GM21619 (cell line): Measurements from ENCODE around the gene NOSTRIN.
"Not testable (repeated sequence)": the region's sequence is repeated elsewhere in the genome, so short reads cannot be mapped to it uniquely, and the experiment has no call there.

Source experiments
- ATAC-seq: cut with Tn5 transposase; IDR thresholded peaks from one replicate; pipeline ENCODE4 v1.9.1; 2021; ENCODE audit not compliant: unreplicated experiment

The NOSTRIN gene

DNA sequence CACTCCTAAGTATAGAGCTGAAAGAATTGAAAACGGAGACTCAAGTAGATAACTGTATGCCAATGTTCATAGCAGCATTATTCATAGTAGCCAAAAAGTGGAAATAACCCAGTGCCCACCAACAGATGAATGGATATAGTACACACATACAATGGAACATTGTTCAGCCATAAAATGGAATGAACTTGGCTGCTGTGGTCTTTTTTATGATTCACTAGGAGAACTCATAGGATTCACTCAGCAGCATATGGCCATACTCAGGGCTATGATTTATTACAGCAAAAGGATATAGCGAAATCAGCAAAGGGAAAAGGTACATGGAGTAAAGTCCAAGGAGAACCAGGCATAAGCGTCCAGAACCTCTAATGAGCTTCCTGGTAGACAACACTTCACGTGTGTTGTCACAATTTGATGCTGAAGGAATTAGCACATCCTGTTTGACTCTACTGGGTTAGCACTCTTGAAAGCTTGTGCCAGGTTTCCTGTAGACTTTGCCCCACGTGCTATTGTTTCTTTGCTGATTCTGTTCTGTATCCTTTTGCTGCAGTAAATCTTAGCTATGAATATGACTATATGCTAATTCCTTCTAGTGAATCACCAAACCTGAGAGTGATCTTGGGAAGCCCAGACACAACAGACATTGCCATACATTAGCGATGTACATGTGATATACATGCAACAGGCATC is 72.1 kb downstream of the NOSTRIN start:
- no peak for ATAC-seq

DNA sequence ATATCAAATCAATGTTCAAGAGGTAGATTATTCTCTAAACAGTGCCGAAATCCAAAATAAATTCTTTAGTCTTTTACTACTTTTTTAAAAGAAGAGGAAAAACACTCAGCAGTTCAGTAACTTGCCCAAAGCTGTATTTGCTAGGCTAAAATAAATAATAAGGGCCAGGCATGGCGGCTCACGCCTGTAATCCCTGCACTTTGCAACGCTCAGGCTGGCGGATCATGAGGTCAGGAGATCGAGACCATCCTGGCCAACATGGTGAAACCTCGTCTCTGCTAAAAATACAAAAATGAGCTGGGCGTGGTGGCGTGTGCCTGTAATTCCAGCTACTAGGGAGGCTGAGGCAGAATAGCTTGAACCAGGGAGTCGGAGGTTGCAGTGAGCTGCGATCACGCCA is 79.7 kb downstream of the NOSTRIN start:
- not testable (repeated sequence) for ATAC-seq

DNA sequence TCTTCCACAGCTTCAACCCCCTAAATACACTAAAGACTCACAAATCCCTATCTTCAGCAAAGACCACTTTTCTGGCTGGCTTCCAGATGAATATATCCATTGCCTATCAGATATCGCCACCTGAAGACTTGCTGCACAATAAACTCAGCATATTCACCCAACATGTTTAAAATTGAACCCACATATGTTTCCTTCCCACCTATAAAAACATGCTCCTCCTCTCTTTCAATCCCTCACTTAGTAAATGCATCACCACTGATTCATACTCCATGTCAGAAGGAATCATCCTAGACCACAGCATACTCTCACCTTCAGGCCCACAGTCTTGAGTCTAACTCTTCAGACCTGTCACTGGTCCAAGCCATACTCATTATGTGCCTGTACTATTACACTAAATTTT is 82.5 kb downstream of the NOSTRIN start:
- no peak for ATAC-seq

DNA sequence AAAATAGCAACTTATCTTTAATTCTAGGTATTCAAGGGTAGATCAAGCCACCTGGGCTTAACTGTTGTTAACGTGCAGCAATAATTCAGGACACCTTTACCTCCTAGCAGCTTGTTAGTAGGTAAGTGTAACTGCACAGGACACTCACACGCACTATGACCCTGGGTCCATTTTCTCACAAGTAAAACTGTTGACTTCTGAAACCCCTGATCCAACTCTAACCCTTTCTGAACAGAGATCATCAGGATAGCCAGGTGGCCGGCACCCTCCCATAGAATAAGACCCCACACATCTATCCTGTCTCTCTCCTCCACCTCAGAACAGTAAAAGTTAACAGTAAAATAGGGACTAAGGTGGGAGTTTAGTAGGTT is 87.2 kb downstream of the NOSTRIN start:
- ATAC-seq, result no peak

DNA sequence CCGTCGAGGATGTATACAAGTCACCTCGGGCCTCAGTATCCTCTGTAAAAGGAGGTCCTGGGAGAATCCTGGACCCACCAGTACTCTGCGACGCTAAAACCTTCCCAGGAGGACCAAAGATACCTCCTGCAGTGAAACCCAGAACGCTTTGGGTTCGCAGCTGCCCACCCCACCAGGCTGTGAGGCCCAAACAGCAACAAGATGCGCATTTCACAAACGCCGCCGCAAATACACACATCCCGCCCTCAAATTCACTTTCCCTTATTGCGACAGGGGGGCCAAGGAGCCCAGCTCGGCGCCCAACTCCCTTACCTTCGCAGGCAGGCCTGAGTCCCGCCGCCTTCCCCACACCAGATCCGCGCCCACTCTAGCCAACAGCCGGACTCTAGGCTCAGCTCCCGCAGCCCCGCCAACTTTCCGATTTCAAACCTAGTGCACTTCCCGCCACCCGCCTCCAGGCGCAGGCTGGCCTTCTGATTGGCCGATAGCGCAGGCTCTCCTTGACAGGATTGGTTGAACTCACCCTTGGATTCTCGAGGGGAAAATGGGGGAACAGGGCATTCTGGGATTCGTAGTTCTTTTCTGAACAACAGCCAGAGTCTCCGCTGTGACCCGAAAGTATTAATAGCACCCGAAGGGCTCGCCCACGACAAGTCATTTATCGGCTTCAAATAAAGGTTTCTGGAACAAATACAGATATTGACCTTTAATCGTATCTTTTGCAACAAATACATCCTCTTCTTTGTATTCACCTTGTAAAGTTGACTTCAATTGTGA is 87.8 kb downstream of the NOSTRIN start, which contains the start of gene SPC25:
TSS of gene SPC25 (minus strand) at position 425 of the 777 bp plus-strand sequence. CDS start 911 bp downstream, outside the sequence.
- peak; percentile 100 for ATAC-seq

DNA sequence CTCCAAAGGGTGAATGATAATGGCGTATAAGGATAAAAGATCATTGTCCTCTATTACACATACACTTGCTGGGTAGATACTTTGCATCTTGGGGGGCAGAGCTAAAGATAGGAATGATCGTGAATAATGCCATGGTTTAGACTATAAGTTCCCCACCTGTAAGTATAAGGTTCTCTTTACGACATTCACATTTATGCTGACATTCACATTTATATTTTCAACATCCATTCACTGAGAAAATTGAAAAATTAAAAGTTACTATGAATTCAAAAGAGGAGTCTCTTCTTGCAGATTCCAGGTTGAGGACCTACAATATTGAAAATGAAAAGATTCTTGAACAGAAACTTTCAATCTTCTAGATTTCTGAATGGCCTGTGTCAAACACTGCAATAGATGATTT is 89.9 kb downstream of the NOSTRIN start:
- ATAC-seq, result no peak

DNA sequence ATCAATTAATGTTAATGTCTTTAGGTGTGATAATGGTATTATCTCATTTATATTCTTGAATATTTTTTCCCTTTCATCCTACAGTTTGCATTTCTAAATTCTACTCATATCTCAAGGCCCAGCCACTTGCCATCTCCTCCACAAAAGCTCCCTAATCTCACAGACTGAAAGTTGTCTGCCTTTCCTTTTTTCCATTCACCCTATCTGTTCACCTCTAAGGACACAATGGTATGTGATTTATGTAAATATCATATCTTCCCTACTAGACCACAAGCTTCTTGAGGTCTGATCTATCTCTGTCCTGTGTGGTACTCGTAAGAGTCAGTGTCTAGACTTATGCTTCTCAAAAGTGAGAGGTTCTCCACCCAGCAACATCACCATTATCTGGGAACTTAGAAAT is 91.7 kb downstream of the NOSTRIN start:
- ATAC-seq, result no peak

DNA sequence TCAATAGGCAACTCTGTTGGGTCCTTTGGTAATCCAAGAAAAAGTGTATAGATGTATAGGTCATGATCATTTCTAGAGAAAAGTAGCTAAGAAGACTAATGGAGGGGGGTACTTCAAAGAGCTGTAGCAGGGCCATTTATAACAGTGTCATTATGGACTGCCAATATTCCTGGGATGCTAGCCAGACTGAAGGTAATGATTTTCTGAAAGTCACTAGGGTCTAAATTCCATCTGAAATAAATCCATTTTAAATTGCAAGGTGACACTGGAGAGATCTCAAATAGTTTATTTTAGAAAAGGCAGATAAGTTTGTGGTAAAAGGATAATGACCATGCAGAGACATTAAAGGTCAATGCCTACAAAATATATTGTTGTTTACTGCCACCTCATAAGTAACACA is 92.3 kb downstream of the NOSTRIN start:
- ATAC-seq, result no peak

DNA sequence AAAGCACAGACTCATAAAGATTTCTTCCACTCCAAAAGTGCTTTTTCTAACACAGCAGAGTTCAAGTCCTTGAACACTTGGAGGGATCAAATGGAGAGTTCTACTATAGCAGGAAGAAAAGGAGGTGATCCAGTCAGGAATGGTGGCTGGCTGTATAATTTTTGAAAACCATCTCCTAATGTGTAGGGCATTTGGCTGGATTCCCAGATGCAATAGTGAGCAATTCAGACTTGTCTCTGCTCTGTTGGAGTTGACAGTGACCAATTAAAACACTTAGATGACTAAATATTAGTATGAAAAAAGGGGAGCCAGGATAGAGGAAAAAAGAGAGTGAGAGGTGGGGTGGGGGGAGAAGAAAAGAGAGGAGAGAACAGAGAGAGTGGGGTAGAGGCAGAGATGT is 93.3 kb downstream of the NOSTRIN start:
- no peak for ATAC-seq

DNA sequence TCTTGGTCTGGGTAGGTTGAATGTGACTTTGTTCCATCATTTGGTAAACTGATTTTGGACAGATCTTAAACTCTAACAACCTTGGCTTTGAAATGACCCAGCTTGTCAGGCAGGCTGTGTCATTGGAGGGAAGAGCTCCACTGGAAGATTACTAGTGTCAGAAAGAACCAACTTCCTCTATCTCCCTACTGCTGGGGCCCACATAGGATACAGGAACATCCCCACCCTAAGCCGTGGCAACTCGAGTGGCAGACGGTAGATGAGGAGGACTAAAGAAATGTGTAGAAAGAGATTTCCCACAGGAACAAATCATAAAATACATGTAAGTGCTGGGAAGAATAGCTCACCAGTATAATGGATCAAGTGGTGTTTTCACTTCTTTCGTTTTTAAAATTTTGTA is 94.3 kb downstream of the NOSTRIN start:
- ATAC-seq, result no peak

DNA sequence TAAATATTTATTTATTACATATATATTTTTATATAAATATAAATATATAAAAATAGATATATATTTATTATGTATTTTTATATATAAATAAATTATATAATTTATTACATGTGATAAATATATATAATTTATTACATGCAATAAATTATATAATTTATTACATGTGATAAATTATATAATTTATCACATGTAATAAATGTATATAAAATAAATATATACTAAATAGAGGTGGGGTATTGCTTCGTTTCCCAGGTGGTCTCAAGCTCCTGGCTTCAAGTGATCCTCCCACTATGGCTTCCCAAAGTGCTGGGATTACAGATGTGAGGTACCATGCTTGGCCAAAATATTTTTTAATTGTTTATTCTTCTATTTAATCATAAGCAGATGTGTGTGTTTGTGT is 95.0 kb downstream of the NOSTRIN start:
- no peak for ATAC-seq

DNA sequence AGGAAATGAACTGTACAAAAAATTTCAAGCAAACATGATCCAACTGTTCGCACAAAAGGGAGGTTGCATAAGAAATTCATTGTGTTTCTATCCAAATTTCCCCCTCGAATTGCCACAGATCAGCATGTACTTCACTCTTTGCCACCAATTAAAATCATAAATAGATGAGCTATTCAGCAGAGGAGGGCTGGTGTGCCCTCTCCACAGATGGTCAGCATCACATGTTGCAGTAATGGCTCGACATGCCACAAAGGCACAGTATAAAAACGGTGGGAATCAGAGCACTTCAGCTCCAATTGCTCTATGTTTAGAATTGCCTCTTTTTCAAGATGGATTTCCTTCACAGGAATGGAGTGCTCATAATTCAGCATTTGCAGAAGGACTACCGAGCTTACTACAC is 98.6 kb downstream of the NOSTRIN start, which contains the start of gene G6PC2:
TSS of gene G6PC2 (plus strand) at position 289 of the 400 bp plus-strand sequence. CDS start at position 330, 41 bp downstream.
- ATAC-seq, result no peak

DNA sequence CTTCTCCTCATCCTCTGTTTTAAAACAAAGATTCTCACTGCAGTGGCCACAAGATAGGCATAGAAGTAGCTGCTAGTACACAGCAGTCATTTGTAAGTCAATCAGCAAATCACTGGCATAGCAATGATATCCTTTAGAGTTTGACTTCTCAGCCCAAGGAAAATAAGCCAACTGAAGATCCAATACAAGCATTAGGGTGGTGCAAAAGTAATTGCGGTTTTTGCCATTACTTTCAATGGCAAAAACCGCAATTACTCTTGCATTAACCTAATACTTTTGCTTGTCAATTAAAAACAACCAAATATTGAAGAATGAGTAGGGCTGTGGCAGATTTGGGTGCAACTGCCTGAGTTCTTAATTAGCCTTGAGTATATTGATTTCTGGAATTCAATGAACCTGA is 101.5 kb downstream of the NOSTRIN start:
- no peak for ATAC-seq

DNA sequence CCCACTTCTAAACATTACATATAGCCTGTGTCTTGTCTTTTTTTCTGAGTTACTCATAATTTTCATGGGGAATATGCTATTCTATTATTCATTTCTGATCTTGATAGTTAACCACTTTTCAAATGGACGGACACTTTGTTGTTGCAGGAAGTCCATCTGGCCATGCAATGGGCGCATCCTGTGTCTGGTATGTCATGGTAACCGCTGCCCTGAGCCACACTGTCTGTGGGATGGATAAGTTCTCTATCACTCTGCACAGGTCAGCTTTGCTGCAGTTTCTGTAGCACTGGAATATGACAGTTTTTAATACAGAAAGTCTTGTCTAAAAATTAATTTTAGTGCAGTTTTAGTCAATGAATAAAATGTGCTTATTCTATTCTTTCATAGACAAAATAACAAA is 101.9 kb downstream of the NOSTRIN start:
- ATAC-seq, result no peak

DNA sequence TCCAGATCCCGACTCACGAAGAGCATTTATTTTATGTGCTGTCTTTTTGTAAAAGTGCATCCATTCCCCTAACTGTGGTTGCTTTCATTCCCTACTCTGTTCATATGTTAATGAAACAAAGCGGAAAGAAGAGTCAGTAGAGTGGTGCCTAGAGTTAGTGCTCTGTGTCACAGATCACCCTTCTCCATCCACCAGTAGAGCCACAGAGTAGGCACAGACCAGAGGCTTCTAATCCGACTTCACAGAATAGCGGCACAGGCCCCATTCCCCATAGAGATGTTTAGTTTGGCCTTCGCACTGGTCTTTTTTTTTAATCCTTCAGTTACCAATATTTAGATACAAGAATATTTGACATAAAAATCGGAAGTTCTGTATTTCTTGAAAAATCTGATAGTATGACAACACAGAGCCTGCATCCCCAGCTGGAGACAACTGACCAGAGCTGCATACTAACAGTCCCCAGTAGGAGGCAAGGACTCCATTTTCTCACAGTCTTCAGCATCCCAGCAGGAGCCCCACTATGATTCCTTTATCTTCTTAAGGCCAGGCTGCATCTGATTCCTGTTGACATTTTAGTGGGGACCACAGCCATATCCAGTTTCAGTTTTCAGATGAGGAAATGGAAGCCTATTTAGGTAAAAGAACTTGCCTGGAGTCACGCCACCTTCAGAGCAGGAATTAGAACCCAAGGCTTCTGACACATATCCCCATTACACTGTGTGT is 105.7 kb downstream of the NOSTRIN start:
- ATAC-seq, result no peak

DNA sequence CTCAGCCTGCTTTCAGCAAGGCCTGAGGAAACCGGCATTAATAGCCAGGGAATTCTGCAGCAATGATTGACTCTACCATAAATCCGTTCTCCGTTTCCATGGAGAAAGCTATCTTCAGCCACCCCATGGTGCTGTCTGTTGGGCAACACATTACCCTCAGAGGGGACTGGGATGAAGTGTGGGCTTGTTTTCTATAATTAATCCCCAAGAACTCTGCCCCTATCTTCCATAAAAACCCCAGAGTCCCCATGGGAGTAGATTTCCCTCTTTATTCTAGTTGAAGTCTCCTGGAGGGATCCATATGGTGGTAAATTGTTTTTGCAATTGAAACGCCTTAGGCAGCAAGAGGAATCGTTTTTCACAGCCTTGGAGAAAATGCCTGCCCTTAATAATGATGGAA is 107.9 kb downstream of the NOSTRIN start:
- ATAC-seq, result no peak

DNA sequence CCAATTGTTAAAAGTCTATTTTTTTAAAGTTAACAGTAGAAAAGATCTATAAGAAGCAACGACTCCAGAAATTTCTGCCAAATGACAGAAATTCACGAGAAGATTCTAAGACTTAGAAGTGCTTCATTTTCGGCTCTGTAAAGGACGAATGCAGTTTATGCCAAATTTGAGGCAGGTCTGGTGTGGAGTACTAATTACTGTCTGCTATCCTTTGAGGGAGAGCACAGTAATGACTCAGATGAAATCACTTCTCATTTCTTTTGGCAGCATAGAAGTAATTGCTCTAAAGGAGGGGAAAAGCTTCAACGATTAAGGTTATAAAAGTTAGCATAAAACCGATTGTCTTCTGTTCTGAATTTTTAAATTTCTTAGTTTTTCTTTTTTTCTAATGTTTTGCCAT is 110.0 kb downstream of the NOSTRIN start:
- no peak for ATAC-seq

DNA sequence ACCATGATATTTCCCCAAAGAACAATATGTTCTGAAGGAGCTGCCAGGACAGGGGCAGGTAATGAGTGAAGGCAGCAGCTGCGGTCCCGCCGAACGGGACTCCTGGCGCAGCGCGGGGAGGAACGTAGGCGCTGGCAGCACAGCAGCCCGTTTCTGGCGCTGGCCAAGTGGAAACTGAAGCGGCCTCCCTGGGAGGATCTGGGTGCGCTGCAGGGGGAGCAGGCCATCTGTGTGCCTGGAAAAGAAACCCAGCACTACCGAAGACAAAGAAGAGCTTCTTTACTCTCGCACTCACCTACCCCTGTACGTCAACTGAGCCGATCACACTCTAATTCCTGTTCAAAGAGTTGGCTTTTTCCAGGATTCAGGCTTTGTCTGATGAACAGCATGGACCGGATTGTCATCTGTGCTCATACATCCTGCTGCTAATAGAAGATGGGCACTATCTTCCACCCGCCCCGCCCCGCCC is 110.5 kb downstream of the NOSTRIN start:
- no peak for ATAC-seq

DNA sequence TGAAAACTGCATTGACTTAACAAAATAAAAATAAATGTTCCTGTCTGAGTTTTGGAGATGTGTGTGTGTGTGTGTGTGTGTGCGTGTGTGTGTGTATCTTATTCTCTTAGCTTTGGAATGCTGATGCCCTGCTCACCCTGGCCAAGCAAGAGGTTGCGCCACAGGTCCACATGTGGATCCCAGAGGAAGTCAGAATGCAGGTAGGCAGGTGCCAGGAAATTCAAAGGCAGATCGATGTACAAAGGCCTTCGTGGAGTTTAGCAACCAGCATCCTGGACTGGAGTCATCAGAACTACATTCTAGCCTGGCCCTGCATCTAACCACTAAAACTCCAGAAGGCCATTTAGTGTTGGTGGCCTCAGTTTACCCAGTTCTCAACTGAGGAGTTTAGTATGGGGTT is 111.1 kb downstream of the NOSTRIN start:
- ATAC-seq, result no peak
